Vagina (tissue), 2 donors: Measurements from ENCODE around the gene SCYL2. TPM values are rescaled to one million over a fixed set of nuclear protein-coding genes. Genes with fewer than 3 reads are reported as not detected.
"Not testable (repeated sequence)": the region's sequence is repeated elsewhere in the genome, so short reads cannot be mapped to it uniquely, and the experiment has no call there.

Experiments
- DNase-seq, 2 donors: peaks; one replicate each; pipeline ENCODE4 v3.0.0-alpha.2; 2017; ENCODE audit errors: extremely low spot score in 2 of 2
- H3K27ac ChIP-seq: fragments of 200-600 bp; sonication (generic); one replicate; pipeline ENCODE4 v1.5.1; 2019
- H3K27me3 ChIP-seq: fragments of 200-600 bp; sonication (generic); one replicate; pipeline ENCODE4 v1.5.1; 2019
- H3K36me3 ChIP-seq, 2 donors: fragments of 200-600 bp; sonication (generic); one replicate each; pipeline ENCODE4 v1.5.1; 2017 to 2019
- H3K4me1 ChIP-seq: fragments of 200-600 bp; sonication (generic); one replicate; pipeline ENCODE4 v1.5.1; 2019
- H3K4me3 ChIP-seq, 2 donors: fragments of 200-600 bp; sonication (generic); 1 replicate in 1 of 2; 2 replicates in 1 of 2; pipeline ENCODE4 v1.5.1; 2016 to 2019
- H3K9me3 ChIP-seq: fragments of 200-600 bp; sonication (generic); one replicate; pipeline ENCODE4 v1.5.1; 2019
- CTCF ChIP-seq, 3 experiments: fragments of 450-650 bp in 2 of 3; fragments of 200-600 bp in 1 of 3; sonication (generic) in 1 of 3; IDR thresholded peaks; one replicate each; pipeline ENCODE4 v1.5.1; 2017 to 2019; ENCODE audit warnings: antibody characterized with exemption in 3 of 3, mild to moderate bottlenecking in 2 of 3, moderate library complexity in 2 of 3
- POLR2A ChIP-seq, 2 donors: fragments of 450-650 bp; IDR thresholded peaks; one replicate each; pipeline ENCODE4 v1.6.1; 2017; ENCODE audit warnings: antibody characterized with exemption in 2 of 2, mild to moderate bottlenecking in 2 of 2, moderate library complexity in 2 of 2
- POLR2AphosphoS5 ChIP-seq, 2 donors: sonication (generic); formaldehyde crosslinking; IDR thresholded peaks; one replicate each; pipeline ENCODE4 v1.9.0; 2017; ENCODE audit warnings: antibody characterized with exemption in 2 of 2, mild to moderate bottlenecking in 2 of 2, low read depth in 1 of 2; ENCODE audit not compliant: insufficient read depth in 1 of 2
- intact Hi-C: fragments of 100-400 bp; cut with DNase I; formaldehyde crosslinking; loops from one replicate; pipeline ENCODE4 v1.15.1; 2023
- total RNA-seq: library from RNA; depleted of rRNA; stranded (reverse); fragments of >200 nt; gene quantifications from one replicate; pipeline ENCODE4 v1.2.3, GENCODE V29; 2016

SCYL2 gene
- total RNA-seq, 1 donor from 2014 or later: 48.1 TPM

DNA sequence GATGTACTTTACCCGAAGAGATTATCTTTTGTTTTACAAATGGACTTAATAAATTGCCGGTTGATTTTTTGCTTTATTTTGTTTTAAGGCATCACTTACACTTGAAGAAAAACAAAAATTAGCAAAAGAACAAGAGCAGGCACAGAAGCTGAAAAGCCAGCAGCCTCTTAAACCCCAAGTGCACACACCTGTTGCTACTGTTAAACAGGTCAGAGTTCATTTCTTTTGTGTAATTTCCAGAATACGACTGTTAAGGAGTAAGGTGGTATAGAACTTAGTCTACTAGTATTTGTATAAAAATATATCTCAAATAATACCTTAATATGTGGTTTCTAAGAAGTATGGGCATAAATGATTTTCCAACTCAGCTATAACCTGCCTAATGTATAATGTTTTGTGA lies 70.3 kb downstream of the SCYL2 start:
- Histone ChIP-seq H3K4me3 (no peak overlapping the region), H3K27me3 (no peaks in the 10 kb centered on the region), H3K4me1 (no peaks in the 10 kb centered on the region), H3K36me3 (peaks cover 0 to 36% of the 10 kb centered on the region in 2 donors), H3K9me3 (no peaks in the 10 kb centered on the region), H3K27ac (no peak overlapping the region)
- intact Hi-C loops: no loop called here
- DNase-seq: no peak
- TF ChIP-seq CTCF (IDR thresholded peaks at IDR 0.05) (no peak), POLR2A (IDR thresholded peaks at IDR 0.05) (no peak)

DNA sequence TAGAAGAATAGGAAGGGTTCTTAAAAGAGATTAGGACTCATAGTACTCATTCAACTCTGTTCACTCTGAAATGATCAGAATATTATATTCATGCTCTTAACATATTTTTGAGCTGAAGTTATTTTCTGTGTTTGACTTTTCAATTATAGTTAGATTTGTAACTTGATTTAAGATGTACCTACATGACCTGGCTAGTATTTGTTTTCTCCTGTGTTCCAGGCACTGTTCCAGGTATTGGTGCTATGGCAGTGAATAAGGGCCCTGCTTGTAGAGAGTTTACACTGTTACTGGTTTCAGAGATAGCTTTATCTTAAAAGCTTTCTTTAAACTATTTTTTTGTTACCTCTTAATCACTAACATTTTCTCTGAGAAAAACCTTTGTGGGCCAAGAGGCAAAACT lies 70.8 kb downstream of the SCYL2 start:
- H3K27ac ChIP-seq: no peak overlapping the region

DNA sequence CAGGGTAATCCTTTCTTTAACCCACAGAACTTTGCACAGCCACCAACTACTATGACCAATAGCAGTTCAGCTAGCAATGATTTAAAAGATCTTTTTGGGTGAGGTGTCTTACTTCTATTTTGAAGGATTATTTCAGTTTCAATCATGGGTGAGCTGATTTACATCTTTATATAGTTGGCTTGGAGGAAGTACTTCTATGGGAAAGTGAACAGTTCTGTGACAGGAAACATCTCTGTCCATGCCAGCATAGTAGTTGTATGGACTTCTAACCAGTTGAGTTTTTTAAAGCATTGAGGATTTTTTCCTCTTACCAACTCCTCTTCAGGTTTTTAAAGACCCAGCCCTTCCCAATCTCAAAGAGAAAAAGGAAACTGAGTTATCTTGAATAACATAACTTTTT lies 72.1 kb downstream of the SCYL2 start:
- no peak overlapping the region for H3K4me3 ChIP-seq
- no peak for TF ChIP-seq CTCF (IDR thresholded peaks at IDR 0.05)
- TF ChIP-seq POLR2AphosphoS5 (IDR thresholded peaks at IDR 0.05; ENCODE audit: insufficient read depth in 1 of 2, low read depth in 1 of 2): no peak
- TF ChIP-seq POLR2A (IDR thresholded peaks at IDR 0.05): no peak
- H3K9me3 ChIP-seq: no peaks in the 10 kb centered on the region
- no peaks in the 10 kb centered on the region for H3K4me1 ChIP-seq
- no peaks in the 10 kb centered on the region for H3K27me3 ChIP-seq
- DNase-seq: no peak
- no peak overlapping the region for H3K27ac ChIP-seq
- intact Hi-C loops: no loop called here
- peaks cover 0 to 36% of the 10 kb centered on the region in 2 donors for H3K36me3 ChIP-seq

More for the DNA sequence above, 70.8 kb downstream of the SCYL2 start:
- H3K4me1 ChIP-seq: no peaks in the 10 kb centered on the region
- peaks cover 0 to 36% of the 10 kb centered on the region in 2 donors for H3K36me3 ChIP-seq
- no peak for DNase-seq
- TF ChIP-seq POLR2AphosphoS5 (IDR thresholded peaks at IDR 0.05; ENCODE audit: insufficient read depth in 1 of 2, low read depth in 1 of 2) (no peak), POLR2A (IDR thresholded peaks at IDR 0.05) (no peak), CTCF (IDR thresholded peaks at IDR 0.05) (no peak)
- no peaks in the 10 kb centered on the region for H3K9me3 ChIP-seq
- H3K27me3 ChIP-seq: no peaks in the 10 kb centered on the region
- H3K4me3 ChIP-seq: no peak overlapping the region
- intact Hi-C loops: no loop called here

- H3K27ac ChIP-seq, H3K27me3 ChIP-seq, H3K4me3 ChIP-seq, DNase-seq, intact Hi-C loops, H3K9me3 ChIP-seq, H3K4me1 ChIP-seq: not testable (repeated sequence)
- peaks cover 0 to 20% of the 10 kb centered on the region in 2 donors for H3K36me3 ChIP-seq
Measured at GRCh38 chr12:100342897-100343296, 75.9 kb downstream of the SCYL2 start.

DNA sequence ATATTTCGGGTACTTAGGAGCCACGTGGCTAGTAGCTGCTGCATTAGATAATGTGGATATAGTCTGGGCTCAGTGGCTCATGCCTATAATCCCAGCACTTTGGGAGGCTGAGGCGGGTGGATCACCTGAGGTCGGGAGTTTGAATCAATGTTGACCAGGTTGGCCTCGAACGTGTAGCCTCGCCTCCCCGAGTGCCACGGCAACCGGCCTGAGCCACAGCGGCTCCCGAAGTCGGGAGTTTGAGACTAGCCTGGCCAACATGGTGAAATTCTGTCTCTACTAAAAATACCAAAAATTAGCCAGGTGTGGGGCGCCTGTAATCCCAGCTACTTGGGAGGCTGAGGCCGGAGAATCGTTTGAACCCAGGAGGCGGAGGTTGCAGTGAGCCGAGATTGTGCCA lies 77.4 kb downstream of the SCYL2 start:
- H3K9me3 ChIP-seq, intact Hi-C loops, H3K27ac ChIP-seq, H3K36me3 ChIP-seq, H3K27me3 ChIP-seq, H3K4me1 ChIP-seq, H3K4me3 ChIP-seq, DNase-seq: not testable (repeated sequence)

DNA sequence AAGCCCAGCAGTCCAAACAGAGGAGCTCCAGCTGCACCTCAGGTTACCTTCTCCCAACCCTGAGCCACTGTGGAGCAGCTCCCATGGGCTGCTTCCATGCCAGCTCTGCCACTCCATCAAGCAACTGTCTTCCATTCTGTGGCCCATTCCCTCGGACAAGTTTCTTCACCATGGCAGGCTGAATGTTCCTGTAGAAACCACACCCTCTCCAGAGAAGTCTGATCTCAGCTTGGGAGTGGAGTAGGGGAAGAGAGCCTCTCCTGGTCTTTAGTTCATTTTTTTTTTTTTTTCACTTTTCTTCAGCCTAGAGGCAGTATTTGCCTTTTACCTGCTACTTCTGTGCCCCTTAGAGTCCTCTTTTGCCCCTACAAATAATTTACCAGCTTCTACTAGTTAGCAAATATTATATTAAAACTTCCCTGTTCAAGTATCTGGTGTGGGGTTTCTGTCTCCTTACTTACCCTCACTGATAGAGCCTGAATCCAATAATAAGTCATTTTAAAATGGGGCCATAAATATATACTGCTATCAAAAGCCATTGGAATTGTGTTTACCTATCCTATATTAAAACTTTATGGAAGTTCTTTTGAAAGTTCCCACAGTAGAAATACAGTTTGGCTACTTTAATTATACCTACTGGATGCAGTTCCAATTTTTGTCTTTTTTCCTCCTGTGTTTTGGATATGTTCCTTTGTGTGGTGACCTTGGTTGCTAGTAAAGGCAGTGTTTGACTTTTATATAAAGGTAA lies 78.2 kb downstream of the SCYL2 start:
- Histone ChIP-seq H3K9me3 (no peaks in the 10 kb centered on the region), H3K27ac (no peak overlapping the region), H3K4me3 (no peak overlapping the region), H3K27me3 (no peaks in the 10 kb centered on the region), H3K4me1 (no peaks in the 10 kb centered on the region), H3K36me3 (no peaks in the 10 kb centered on the region)
- intact Hi-C loops: no loop called here
- no peak for DNase-seq
- TF ChIP-seq POLR2AphosphoS5 (IDR thresholded peaks at IDR 0.05; ENCODE audit: insufficient read depth in 1 of 2, low read depth in 1 of 2) (no peak), POLR2A (IDR thresholded peaks at IDR 0.05) (no peak), CTCF (IDR thresholded peaks at IDR 0.05) (no peak)
